ENCODE results near the gene NPRL2. TPM values are rescaled to one million over a fixed set of nuclear protein-coding genes. Genes with fewer than 3 reads are reported as not detected.

NPRL2 gene
- total and polyA plus RNA-seq, 9 of the 15 experiments (the other 6 are each of a cell fraction or from before 2014, with no cell fraction given), result 17.4 to 40.4 (median 24.4) TPM

GRCh38 chr3:50298836-50299637 lies 51.5 kb downstream of the NPRL2 start, which contains the start of the genes HYAL3 and NAA80 (continued):
- TF ChIP-seq THRB (CRISPR knock-in tag; conservative IDR thresholded peaks at IDR 0.05) (no peak), SIX5 (IDR thresholded peaks at IDR 0.05; ENCODE audit: borderline replicate concordance in 1 of 2, insufficient read depth in 1 of 2, low read depth in 1 of 2, low read length in 2 of 2) (no peak), CEBPB (tag; IDR thresholded peaks at IDR 0.05) (no peak), NFRKB (IDR thresholded peaks at IDR 0.05; ENCODE audit: low read depth) (no peak), NKRF (IDR thresholded peaks at IDR 0.05; ENCODE audit: borderline replicate concordance) (peak; percentile 88; the same call in 1 of the 2 replicates), NCOR1 (IDR thresholded peaks at IDR 0.05) (no peak), LEF1 (IDR thresholded peaks at IDR 0.05) (peak; percentile 24; the same call in 1 of the 2 replicates), HMGXB4 (CRISPR knock-in tag; IDR thresholded peaks at IDR 0.05) (no peak), BCL6 (CRISPR knock-in tag; IDR thresholded peaks at IDR 0.05) (no peak), ARID4B (CRISPR knock-in tag; IDR thresholded peaks at IDR 0.05) (peak; percentile 93), FOXJ3 (CRISPR knock-in tag; IDR thresholded peaks at IDR 0.05) (no peak), TCFL5 (CRISPR knock-in tag; conservative IDR thresholded peaks at IDR 0.05) (no peak), SPI1 (IDR thresholded peaks at IDR 0.05; ENCODE audit: borderline replicate concordance, low read depth, low read length) (0 out of 2 replicates have a peak, but pooled peaks have one; percentile 13), ZNF444 (CRISPR knock-in tag; IDR thresholded peaks at IDR 0.05) (no peak), SP2 (IDR thresholded peaks at IDR 0.05; ENCODE audit: extremely low read depth, low read depth, low read length, poor library complexity, severe bottlenecking) (peak; percentile 19), YY1 (IDR thresholded peaks at IDR 0.05; ENCODE audit: borderline replicate concordance in 1 of 3, control insufficient read depth in 1 of 3, extremely low read depth in 1 of 3, insufficient read depth in 3 of 3, insufficient read length in 1 of 3, insufficient replicate concordance in 2 of 3, low read depth in 1 of 3, low read length in 2 of 3) (peak in 2 of 3 experiments; percentile 20 to 49), DNMT1 (IDR thresholded peaks at IDR 0.05) (no peak)

All from K562 (cell line).